Nephron progenitor cell (in vitro differentiated cells): ENCODE results near the gene PTPN3.
A peak's percentile ranks its signal among the peaks of the same experiment; 100 is the strongest.

Experiments
- DNase-seq: peaks from one replicate; pipeline ENCODE4 v3.0.0; 2021
- H3K27ac Mint-ChIP-seq: 2 replicates; pipeline ENCODE4 v1.8.0; 2021; ENCODE audit warnings: mild to moderate bottlenecking, moderate library complexity, mixed read lengths
- H3K27me3 Mint-ChIP-seq: 2 replicates; pipeline ENCODE4 v1.8.0; 2021; ENCODE audit warnings: mild to moderate bottlenecking, low read depth, mixed read lengths; ENCODE audit not compliant: poor library complexity
- H3K36me3 Mint-ChIP-seq: 2 replicates; pipeline ENCODE4 v1.8.0; 2021; ENCODE audit warnings: low read depth, mixed read lengths
- H3K4me1 Mint-ChIP-seq: 2 replicates; pipeline ENCODE4 v1.8.0; 2021; ENCODE audit warnings: mixed read lengths
- H3K4me3 Mint-ChIP-seq: 2 replicates; pipeline ENCODE4 v1.8.0; 2021; ENCODE audit warnings: mild to moderate bottlenecking, moderate library complexity, mixed read lengths
- H3K9me3 Mint-ChIP-seq: 2 replicates; pipeline ENCODE4 v1.8.0; 2021; ENCODE audit warnings: mild to moderate bottlenecking, moderate library complexity, mixed read lengths
- CTCF ChIP-seq: fragments of 200-600 bp; sonication (generic); IDR thresholded peaks from 2 replicates; pipeline ENCODE4 v1.5.0; 2021; ENCODE audit warnings: antibody characterized with exemption

Gene PTPN3

GRCh38 chr9:109458453-109459211 lies 39.5 kb downstream of the PTPN3 start:
- Mint-ChIP-seq H3K9me3 (no peaks in the 10 kb centered on the region), H3K27me3 (peaks cover 8% of the 10 kb centered on the region), H3K27ac (no peak overlapping the region), H3K4me1 (peaks cover 18% of the 10 kb centered on the region), H3K36me3 (no peaks in the 10 kb centered on the region), H3K4me3 (no peak overlapping the region)
- DNase-seq: no peak
- TF ChIP-seq CTCF: no peak

GRCh38 chr9:109456811-109457210 lies 41.3 kb downstream of the PTPN3 start:
- H3K36me3 Mint-ChIP-seq: no peaks in the 10 kb centered on the region
- no peak for DNase-seq
- TF ChIP-seq CTCF: no peak
- H3K27ac Mint-ChIP-seq: peak overlapping the region; percentile 60
- H3K4me3 Mint-ChIP-seq: no peak overlapping the region
- H3K4me1 Mint-ChIP-seq: peaks cover 18% of the 10 kb centered on the region
- peaks cover 8% of the 10 kb centered on the region for H3K27me3 Mint-ChIP-seq
- no peaks in the 10 kb centered on the region for H3K9me3 Mint-ChIP-seq

DNA sequence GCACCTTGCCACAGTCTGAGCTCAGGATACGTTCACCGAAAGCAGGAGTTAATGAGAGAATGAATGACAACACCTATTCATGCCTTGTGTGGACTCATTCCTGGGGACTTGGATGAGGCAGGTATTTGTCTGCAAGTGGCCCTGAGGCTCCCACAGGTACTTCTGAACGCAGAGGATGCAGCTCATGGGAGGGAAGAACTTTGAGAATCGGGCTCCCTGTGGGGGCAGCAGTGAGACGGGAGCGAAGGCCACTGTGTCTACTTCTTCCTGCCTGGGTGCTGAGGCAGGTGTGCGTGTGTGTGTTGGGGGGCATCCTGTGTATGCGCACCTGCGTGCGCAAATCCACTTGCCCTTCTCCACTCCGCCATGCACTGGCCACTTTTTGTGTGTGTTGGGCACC lies 42.2 kb downstream of the PTPN3 start:
- Mint-ChIP-seq H3K27me3 (peaks cover 8% of the 10 kb centered on the region), H3K9me3 (no peaks in the 10 kb centered on the region), H3K27ac (no peak overlapping the region), H3K4me3 (no peak overlapping the region), H3K36me3 (no peaks in the 10 kb centered on the region), H3K4me1 (peaks cover 18% of the 10 kb centered on the region)
- no peak for DNase-seq
- TF ChIP-seq CTCF: no peak

DNA sequence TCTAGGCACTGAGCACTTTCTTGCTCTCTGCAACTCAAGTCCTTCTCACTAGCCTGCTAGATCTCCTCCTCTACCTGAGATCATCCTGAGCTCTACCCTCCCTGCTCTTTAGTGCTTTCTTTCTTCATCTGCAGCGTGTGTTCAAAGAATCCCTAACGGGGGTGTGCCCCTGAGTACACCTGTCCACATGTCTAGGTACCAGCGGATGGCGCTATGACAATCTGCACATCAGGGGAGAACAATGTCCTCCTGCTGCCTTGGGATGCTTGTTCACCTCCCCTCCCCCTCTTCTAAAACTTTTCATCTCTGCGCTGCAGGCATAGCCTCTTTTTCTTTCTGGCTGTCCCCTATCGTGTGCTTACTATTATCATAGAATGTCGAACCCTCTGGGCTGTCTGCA lies 42.7 kb downstream of the PTPN3 start:
- no peak for DNase-seq
- H3K4me3 Mint-ChIP-seq: no peak overlapping the region
- H3K9me3 Mint-ChIP-seq: no peaks in the 10 kb centered on the region
- H3K27ac Mint-ChIP-seq: no peak overlapping the region
- H3K36me3 Mint-ChIP-seq: no peaks in the 10 kb centered on the region
- H3K4me1 Mint-ChIP-seq: peaks cover 18% of the 10 kb centered on the region
- H3K27me3 Mint-ChIP-seq: peaks cover 8% of the 10 kb centered on the region
- no peak for TF ChIP-seq CTCF

DNA sequence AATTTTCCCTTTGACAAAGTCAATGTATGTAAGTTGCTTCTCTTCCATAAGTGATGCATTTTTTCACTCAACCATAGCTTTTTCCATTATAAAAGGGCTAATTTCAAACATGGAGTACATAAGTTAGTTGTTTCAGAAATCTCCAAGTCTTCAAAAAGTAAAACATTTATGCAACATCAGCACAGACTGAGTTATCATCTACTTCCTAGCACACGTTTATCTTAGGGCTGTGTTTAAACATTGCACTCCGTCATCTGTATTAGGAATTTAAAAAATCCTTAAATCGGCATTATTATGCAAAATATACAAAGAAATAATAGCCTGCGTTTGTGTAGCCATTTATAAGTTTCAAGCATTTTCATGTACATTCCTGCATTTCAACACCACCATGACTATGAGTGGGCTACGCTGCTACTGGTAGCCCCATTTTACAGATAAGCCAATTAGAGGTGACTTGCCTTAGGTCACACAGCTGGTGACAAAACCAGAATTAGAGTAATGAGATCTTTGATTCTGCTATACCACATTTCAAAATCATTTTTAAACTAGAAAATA lies 43.4 kb downstream of the PTPN3 start:
- Mint-ChIP-seq H3K36me3 (no peaks in the 10 kb centered on the region), H3K9me3 (no peaks in the 10 kb centered on the region), H3K4me1 (peaks cover 12% of the 10 kb centered on the region), H3K27ac (no peak overlapping the region), H3K4me3 (no peak overlapping the region), H3K27me3 (peaks cover 8% of the 10 kb centered on the region)
- no peak for DNase-seq
- TF ChIP-seq CTCF: no peak

- H3K4me3 Mint-ChIP-seq: no peak overlapping the region
- H3K9me3 Mint-ChIP-seq: no peaks in the 10 kb centered on the region
- no peak overlapping the region for H3K27ac Mint-ChIP-seq
- no peak for DNase-seq
- H3K36me3 Mint-ChIP-seq: no peaks in the 10 kb centered on the region
- H3K4me1 Mint-ChIP-seq: peaks cover 11% of the 10 kb centered on the region
- no peak for TF ChIP-seq CTCF
- peaks cover 8% of the 10 kb centered on the region for H3K27me3 Mint-ChIP-seq
Measured at GRCh38 chr9:109454041-109454440, 44.1 kb downstream of the PTPN3 start.
